ENCODE data around the gene COBL.

COBL gene

DNA sequence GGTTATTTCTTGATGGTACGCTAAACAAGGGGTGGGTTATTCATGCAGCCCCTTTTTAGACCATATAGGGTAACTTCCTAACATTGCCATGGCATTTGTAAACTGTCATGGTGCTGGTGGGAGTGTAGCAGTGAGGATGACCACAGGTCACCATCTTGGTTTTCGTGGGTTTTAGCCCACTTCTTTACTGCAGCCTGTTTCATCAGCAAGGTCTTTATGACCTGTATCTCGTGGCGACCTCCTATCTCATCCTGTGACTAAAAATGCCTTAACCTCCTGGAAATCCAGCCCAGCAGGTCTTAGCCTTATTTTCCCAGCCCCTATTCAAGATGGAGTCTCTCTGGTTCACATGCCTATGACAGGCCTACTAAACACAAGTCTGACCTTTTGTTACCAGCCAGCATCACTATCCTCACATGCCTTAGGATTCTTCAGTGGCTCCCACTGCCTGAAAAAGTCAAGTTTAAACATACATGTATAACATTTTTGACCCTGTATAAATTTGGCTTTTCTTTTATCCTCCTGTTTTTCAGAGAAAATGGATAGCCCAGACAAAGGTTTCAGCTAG is 13.2 kb upstream of the COBL start:
- no peak for FAIRE-seq
- no peak for DNase-seq (ENCODE audit: extremely low spot score, insufficient read length, low read depth)

DNA sequence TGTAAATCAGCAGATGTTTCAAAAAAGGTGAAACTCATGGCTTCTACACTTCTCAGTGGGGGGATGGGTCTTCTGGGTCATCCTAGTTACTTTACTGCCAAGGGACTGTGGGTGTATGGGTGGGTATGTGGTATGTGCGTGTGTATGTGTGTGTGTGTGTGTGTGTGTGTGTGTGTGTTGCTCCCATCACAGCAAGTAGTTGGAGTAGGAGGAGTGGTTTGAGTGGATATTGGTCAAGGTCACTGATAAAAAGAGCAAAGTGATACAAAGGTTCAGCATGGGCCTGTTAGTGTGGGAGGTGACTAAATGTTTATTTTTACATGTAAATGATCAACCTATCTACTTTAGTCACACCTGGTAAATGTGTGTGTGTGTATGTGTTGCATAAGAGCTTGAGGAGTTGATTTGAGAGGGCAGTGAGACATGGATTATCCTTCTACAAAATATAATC is 11.8 kb upstream of the COBL start:
- DNase-seq (ENCODE audit: extremely low spot score, insufficient read length, low read depth) = no peak
- no peak for FAIRE-seq

DNA sequence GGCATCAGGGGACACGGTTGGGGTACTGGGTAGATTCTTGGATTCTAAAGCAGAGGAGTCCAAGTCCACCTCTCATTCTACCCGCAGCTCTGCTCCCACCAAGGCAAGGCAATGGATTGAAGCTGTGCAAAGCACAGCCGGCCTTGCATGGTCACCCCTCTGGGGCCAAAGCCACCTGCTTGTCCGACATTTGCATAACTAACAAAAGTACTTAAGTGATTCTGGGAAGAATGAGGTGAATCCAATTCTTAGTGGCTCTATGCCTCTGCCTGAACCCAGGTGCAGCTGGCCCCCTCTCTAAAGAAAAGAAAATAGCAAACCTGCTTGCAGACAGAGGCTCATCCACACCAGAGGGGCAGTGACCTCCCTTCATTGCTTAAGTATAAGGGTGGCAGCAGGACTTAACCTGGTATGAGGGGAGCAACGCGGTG is 10.7 kb upstream of the COBL start:
- no peak for FAIRE-seq
- DNase-seq (ENCODE audit: extremely low spot score, insufficient read length, low read depth) = no peak

DNA sequence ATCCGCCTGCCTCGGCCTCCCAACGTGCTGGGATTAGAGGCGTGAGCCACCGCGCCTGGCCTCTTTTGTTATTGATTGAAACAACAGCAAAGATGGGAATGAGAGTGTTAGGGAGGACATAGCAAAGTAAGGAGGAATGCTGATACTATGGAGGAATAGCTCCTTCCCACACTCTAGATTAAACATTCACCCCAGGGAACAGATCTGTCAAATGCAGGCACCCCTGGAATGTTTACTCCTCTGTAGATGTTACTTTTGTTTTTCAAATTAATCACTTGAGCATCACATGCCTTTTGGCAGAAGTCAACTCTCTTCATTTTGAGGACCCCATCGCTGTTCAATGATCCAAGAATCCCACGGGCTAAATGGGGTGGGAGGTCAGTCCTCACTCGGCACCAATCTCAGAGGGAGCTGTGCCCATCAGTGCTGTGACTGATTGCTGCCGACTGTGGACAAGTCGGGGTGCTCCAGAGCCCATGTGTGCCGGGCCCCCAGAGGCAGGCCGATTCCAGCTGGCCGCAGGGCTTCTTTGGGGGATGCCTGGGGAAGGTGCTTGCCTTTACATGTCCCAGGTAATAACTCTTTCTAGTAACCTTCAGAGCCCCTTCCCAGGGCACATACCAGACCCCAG is 10.2 kb upstream of the COBL start:
- no peak for DNase-seq (ENCODE audit: extremely low spot score, insufficient read length, low read depth)
- FAIRE-seq = no peak

DNA sequence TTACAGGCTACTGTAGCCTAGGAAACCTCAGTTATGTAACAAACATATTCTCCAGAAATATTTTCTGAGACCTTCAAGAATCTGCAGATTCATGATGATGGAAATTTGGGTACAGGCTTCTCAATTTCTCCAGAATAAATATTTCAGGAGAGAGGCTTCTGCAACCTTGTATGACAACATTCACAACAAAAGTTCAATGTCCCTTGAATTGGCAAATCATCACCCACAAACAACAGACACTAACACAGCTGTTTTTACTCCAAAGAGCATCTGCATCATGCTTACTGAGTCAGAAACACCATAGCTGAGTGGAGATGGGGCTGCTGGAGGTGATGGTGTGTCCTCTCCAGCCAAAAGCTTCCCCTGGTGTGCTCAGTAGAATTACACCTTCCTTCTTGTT is 9.3 kb upstream of the COBL start:
- no peak for FAIRE-seq
- no peak for DNase-seq (ENCODE audit: extremely low spot score, insufficient read length, low read depth)

DNA sequence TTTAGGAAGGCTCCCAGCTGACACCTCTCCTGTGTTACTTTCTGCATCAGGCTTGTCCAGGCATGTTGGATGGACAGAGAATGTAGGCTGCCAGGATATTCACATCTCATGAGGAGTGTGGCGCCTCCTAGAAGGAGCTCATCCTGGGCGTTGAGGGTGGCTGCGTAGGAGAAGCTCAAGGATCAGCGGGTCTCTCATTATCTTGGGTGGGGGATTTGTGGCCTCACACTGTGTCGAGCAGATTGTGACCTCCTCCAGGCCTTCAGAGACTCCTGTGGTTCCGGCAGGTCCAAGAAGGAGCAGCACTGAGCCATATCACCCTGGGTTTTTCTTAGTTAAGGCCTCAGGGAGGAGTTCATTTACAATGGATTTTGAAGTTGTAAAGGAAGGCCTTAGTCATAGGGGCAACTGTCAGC is 8.7 kb upstream of the COBL start:
- FAIRE-seq (no peak), DNase-seq (ENCODE audit: extremely low spot score, insufficient read length, low read depth) (no peak)

DNA sequence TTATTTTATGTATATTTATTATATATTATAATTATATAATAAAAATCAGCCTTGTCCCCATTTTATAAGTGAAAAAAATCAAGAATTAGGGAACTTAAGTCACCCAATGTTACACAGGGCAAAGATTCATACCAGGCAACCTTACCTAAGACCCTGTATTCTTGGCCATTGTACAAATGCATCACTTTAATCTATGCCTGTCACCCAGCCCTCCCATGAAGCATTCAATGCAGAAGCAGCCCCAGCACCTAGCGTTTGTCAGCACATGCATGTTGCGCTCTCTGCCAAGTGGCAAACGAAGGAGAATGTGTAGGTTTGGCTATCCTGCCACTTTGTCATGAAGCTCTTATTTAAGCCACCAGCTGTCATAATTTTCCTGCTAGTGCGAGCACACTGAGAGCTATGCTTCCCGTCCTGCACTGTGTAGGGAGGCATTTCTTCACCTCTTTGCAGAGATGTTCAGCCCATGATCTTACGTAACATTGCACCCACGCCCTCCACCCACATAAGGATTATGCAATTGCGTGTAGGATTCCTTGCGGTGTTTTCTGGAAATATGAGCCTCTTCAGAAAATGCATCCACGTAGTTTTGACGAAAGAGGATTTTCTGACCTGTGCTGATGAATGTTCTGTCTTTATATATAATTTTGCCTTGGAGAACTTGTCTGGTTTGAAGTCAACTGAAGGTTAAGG is 7.7 kb upstream of the COBL start:
- DNase-seq (ENCODE audit: extremely low spot score, insufficient read length, low read depth) = no peak
- FAIRE-seq = no peak

DNA sequence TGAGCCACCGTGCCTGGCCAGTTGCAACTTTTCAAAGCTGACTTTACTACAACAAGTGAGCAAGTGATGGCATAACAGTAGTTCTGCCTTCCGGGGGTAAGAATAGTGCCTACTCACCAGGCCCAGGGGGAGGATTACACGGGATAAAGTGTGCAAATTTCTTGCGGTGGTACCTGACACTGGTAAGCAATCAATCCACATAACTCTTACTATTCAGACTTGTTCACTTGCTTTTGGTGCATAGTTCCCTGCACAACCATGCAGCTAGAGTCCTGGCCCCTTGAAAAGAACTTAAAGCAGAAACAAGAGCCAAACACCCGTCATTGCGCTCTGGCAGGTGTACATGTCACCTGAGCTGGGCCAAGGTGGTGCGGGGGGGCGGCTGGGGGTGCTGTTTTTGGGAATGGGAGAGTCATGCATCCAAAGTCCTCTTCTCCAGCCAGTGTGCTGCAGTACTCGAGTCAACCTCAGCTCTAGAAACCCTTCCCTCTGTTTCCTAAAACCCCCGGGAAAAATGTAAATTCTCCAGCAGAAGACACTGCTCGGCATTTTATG is 5.4 kb upstream of the COBL start:
- FAIRE-seq (no peak), DNase-seq (ENCODE audit: extremely low spot score, insufficient read length, low read depth) (no peak)

DNA sequence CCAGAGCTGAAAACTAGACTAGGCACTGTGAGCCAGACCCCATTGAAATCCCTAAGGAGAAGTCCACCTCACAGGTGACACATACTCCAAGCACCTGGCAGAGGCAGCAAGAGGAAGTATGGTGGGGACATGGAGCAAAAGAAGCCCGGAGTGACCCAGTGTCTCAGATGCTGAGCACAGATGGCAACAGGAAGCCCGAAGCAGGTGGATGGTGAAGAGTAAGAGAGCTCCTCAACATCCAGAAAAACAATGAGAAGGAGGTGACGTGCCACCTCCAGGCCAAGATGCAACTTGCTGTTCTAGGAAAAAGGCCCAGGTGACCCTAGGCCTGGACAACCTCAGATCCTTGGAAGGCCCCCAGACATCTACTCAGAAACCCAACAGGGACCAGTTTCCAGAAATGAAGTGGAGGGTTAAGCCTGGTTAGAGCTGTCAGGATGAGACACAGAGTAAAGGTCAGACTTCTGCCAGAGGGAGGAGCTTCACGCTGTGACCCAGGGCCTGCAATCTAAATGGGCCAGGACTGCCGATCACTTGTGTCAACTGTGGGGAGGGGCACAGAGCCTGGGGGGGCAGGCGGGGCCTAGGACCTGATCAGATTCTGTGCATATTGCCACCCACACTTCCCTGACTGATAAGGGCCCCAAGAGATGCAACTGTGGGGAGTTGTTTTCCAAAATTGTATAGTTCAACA is 2.4 kb upstream of the COBL start:
- DNase-seq (ENCODE audit: extremely low spot score, insufficient read length, low read depth) = no peak
- no peak for FAIRE-seq

DNA sequence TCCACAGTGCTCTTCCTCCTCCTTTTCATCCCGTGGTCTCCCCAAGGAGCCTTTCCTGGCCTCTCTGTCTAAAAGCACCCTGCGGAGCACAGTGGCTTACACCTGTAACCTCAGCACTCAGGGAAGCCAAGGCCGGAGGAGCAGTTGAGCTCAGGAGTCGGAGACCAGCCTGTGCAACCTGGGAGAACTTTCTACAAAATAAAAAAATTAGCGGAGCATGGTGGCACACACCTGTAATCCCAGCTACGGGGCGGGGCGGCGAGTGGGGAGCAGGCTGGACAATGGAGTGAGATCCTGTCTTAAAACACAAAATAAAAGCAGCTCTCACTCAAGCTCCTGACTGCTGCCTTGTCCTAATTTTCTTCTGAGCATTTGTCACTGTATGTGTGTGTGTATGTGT is 1.4 kb upstream of the COBL start:
- FAIRE-seq = no peak
- no peak for DNase-seq (ENCODE audit: extremely low spot score, insufficient read length, low read depth)

DNA sequence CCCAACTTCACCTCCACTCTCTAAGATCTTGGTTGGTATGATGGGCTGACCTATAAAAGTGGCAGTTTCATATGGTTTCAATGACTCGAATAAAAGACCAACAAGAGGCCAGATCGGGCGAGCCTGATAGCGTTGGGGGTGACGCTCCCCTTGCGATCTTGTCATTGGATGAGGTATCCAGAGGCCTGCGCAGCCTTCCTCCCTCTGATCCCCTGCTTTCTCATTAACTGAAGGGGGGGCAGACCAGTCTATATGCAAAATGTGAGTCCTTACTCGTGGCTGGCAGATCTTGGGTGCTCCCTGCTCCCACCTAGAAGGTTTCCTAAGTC is 937 bp upstream of the COBL start:
- FAIRE-seq (no peak), DNase-seq (ENCODE audit: extremely low spot score, insufficient read length, low read depth) (no peak)

DNA sequence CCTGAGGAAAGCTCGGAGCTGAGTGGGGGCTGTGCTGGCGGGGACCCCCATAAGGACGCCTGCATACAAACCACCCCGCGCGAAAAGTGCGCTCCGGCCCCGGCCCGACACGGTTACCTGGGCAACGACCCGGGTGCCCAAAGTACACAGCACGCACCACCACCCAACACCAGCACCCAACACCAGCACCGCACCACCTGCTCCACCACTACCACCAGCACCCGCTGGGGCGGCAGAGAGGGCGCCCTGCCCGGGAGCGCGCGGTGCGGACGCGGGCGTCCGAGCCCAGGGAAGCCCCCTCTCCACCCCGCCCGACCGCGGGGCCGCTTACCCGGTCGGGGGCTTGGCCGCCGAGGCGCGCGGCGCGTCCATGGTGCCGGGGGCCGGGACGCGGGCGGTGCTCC is 345 bp downstream of the COBL start:
- DNase-seq (ENCODE audit: extremely low spot score, insufficient read length, low read depth) = no peak

DNA sequence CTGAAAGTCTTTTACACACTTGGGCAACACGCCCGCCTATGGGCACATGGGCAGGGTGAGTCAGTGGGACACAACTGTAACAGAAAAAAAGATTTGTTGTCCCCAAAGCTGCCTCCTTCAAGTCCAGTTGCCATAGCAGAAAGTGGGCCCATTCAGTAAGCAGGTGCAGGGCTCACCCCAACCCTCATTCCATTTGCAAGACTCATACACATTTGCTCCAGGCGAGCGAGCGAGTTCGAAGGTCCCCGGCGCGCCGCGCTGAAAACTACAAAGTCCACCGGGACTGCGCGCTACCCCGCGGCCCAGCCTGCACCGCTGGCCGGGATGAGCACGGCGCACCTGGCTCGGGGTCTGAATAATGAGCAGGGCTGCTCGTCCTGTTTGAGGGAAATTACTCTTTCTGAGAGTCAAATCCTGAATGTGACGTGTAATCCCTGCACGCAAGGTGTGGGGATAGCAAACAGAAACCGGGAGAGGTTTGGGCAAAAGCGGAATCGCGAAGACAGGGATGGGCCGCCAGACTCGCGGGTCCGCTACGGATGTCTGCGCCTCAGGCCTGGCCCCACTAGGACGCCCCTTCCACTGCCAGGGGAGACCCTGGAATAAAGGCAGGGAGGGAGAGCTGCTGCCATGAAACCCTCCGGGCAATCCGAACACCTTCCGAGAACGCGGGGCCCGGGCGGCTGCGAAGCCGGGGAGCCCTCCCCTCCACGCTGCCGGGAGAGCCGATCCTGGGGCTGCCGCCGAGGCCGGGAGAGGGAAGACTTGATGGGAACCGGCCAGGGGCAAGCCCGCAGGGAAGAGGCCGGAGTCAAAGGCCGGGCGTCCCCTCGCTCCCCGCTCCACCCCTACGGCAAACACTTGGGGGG is 982 bp downstream of the COBL start:
- FAIRE-seq (no peak), DNase-seq (ENCODE audit: extremely low spot score, insufficient read length, low read depth) (no peak)

More for the DNA sequence above, 345 bp downstream of the COBL start:
- no peak for FAIRE-seq

DNA sequence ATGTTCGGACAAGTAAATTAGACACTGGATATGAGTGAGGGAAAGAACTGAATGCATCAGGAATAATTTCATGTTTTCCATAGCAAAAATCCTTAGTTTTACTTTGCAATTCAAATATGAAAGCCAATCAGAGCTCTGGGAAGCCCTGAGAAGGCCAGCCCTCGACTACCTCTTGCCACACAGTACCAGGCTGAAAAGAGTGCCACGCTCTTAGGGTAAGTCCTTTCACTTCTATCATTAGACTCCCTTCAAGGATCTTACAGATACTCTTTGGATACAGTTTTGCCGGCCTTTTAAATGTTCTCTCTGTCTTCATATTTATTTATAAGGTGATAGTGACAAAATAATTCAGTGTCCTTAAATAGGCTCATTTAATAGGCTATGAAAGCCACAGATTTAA is 1.9 kb downstream of the COBL start:
- DNase-seq (ENCODE audit: extremely low spot score, insufficient read length, low read depth) (no peak), FAIRE-seq (no peak)

DNA sequence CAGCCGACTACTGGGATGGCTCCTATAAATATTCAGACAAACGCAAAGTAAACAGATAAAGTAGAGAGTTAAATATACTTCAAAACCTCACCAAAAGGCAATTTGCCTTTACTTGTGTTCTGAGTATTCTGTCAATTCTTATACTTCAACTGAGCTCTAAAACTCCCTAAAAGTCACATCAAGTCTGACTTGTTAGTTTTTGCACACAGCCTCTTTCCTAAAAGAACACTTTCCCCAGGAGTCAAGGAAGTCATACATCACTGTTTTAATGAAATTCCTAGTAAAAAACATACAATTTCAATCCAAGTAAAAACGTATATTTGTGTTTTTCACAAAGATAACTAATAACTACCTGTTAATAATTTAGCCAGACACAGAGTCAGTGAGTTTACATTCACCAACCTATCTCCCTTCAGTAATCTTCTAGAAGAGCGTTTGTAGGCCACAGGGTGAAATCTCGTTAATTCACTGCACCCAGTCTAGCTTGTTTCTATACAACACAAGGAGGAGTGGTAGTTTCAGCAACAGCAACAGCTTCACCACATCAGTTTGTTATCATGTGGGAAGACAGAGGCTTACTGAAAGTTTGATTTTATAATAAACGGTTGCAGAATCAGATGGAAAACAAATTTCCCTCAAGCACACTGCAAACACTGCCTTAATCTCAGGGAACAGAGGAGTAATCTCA is 2.7 kb downstream of the COBL start:
- DNase-seq (ENCODE audit: extremely low spot score, insufficient read length, low read depth) = no peak
- no peak for FAIRE-seq

DNA sequence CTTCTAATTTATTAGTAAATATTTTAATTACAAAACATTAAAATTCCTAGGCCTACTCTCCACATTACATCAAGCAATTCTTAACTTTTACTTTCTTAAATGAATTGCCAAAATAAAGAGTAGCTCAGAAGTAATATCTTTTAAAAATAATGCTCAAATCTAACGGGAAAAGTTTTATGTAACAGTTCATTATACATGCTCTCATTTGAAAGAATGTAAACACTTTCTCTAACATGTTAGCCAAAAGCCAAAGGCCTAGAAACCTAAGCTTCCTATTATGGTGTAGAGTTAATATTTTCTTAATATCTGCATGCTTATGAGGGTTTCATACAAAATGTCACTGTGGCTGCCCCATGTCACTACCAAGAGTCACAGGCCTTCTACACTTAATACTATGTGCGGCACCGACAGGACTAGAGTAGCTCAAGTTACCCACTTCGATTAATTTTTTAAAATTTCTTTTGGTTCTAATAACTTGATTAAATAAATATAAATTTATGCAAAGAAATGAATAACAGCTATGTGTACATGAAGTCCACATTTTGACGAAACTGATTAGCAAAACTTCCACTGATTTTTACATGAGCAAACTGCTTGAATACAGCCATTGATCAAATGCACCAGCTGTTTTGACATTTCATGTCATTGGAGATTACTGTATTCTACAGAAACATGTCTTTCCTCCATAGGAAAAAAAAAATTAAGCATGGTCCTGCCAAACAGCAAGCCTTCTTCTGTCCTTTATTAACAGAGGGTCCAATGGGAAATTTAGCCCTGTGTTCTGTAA is 3.5 kb downstream of the COBL start:
- FAIRE-seq (no peak), DNase-seq (ENCODE audit: extremely low spot score, insufficient read length, low read depth) (no peak)

DNA sequence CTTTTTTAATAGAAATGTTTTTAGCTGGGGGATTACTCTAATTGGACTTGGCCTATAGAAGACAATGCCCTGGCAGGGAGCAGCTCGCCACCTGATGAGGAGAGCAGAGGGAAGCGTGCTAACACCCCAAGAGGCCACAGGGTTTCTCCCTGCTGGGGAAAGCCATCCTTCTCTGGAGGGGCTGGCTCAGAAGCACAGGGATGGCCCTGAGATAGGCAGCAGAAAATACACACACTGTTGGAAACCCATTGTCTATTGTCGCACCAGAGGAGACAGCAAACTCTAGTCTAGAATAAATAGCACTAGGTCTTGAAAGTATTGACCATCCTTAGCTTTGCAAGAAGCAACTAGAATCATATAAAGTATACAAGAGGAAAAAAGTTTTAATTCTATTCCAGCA is 5.4 kb downstream of the COBL start:
- FAIRE-seq = no peak

DNA sequence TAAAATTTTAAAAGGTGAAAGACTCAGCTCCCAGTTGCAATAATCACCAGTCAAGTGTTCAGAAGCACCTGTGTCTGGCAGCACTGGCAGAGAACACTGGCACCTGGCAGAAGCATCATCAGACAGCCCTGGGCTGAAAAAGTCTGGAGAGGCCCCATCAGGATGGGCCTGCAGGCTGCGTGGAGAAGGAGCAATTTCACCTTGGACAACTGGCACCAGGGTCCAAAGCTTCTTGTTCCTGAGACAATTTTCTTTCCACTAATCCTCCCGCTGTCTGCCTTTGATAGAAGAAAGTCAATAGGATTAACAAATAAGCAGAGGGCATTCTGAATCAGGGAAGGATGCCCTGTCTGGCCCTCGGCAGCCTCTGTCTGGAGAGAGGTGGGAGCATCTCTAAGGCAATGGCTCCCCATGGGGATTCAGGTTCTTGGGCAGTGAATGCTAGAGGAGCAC is 6.5 kb downstream of the COBL start:
- FAIRE-seq (no peak), DNase-seq (ENCODE audit: extremely low spot score, insufficient read length, low read depth) (no peak)

More for the DNA sequence above, 5.4 kb downstream of the COBL start:
- no peak for DNase-seq (ENCODE audit: extremely low spot score, insufficient read length, low read depth)
